ENCODE results near the gene SLC12A5. TPM values are rescaled to one million over a fixed set of nuclear protein-coding genes. Genes with fewer than 3 reads are reported as not detected.

SLC12A5 gene
- total RNA-seq, 4 donors from 2014 or later, result 0.19 TPM; not detected in 3

DNA sequence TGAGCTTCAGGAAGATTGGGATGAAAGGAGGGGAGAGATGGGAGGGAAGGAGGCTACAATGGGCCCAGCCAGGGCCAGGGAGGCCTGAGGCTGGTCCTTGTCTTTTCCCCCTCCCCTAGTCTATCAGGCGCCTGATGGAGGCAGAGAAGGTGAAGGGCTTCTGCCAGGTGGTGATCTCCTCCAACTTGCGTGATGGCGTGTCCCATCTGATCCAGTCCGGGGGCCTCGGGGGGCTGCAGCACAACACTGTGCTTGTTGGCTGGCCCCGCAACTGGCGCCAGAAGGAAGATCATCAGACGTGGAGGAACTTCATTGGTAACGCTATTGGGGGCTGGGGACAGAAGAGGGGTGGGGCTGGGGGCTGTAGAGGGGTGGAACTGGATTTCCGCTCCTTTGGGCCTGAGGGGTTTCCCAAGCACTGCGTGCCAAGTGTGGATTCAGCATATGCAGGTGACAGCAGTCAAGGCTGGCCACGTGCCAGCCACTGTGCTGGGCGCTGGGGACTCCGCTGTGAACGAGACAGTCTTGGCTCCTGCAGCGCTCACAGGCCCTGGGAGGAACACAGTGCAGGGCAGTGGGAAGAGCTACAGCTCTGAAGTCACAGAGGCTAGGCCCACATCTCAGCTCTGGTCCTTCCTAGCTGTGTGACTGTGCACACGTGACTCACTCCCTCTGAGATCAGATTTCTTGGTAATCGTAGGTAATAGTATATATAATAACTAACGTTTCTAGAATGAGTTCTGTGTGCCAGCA lies 22.7 kb downstream of the SLC12A5 start:
- TF ChIP-seq, protein P1, sequence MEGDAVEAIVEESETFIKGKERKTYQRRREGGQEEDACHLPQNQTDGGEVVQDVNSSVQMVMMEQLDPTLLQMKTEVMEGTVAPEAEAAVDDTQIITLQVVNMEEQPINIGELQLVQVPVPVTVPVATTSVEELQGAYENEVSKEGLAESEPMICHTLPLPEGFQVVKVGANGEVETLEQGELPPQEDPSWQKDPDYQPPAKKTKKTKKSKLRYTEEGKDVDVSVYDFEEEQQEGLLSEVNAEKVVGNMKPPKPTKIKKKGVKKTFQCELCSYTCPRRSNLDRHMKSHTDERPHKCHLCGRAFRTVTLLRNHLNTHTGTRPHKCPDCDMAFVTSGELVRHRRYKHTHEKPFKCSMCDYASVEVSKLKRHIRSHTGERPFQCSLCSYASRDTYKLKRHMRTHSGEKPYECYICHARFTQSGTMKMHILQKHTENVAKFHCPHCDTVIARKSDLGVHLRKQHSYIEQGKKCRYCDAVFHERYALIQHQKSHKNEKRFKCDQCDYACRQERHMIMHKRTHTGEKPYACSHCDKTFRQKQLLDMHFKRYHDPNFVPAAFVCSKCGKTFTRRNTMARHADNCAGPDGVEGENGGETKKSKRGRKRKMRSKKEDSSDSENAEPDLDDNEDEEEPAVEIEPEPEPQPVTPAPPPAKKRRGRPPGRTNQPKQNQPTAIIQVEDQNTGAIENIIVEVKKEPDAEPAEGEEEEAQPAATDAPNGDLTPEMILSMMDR (IDR thresholded peaks at IDR 0.05), result no peak
- no peak for DNase-seq (ENCODE audit: low spot score)
- ATAC-seq (ENCODE audit: low FRiP score), result no peak

- DNase-seq (ENCODE audit: low spot score) (no peak), ATAC-seq (ENCODE audit: low FRiP score) (no peak)
- TF ChIP-seq, protein P1 (IDR thresholded peaks at IDR 0.05), result no peak
Observed at GRCh38 chr20:46053416-46053815, 24.4 kb downstream of the SLC12A5 start.

GRCh38 chr20:46054606-46055005 lies 25.6 kb downstream of the SLC12A5 start:
- TF ChIP-seq, protein P1 (IDR thresholded peaks at IDR 0.05), result no peak
- DNase-seq (ENCODE audit: low spot score) (no peak), ATAC-seq (ENCODE audit: low FRiP score) (no peak)

- TF ChIP-seq, protein P1 (IDR thresholded peaks at IDR 0.05), result no peak
- ATAC-seq (ENCODE audit: low FRiP score) (no peak), DNase-seq (ENCODE audit: low spot score) (no peak)
Observed at GRCh38 chr20:46055269-46055668, 26.3 kb downstream of the SLC12A5 start.

GRCh38 chr20:46056027-46056833 lies 27.2 kb downstream of the SLC12A5 start:
- DNase-seq (ENCODE audit: low spot score) (no peak), ATAC-seq (ENCODE audit: low FRiP score) (no peak)
- TF ChIP-seq, protein P1 (IDR thresholded peaks at IDR 0.05), result no peak

DNA sequence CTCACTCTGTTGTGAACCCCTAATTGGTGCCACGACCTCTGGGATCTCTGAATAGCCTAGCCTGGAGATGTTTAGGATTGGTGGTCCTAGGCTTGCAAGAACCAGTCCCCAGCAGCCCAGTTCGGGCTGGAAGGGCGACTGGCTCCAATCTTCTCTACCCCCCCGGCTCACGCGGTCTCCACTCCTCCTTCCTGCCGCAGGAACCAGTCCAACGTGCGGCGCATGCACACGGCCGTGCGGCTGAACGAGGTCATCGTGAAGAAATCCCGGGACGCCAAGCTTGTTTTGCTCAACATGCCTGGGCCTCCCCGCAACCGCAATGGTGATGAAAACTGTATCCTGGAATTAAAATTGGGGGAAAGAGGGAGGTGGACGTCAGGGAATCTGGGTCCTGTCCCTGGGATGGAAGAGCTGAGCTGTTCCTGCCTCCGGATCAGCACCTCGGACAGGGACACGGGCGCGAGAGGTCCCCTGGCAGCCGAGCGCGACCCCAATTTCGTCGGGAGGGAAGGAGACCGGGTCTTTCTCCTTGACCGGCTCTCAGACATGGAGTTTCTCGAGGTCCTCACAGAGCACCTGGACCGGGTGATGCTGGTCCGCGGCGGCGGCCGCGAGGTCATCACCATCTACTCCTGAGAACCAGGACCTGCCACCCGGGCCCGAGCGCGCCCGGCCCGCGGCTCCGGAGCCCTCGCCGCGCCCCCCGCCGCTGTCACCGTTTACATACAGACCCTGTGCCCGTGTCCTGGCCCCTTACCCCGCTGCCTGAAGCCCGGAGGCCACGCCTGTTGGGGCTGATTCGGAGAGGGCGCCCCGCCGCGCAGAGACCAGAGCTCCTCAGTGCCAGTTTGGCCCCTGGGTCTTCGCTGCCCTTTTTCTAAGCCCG lies 28.2 kb downstream of the SLC12A5 start:
- ATAC-seq (ENCODE audit: low FRiP score), result no peak
- TF ChIP-seq, protein P1 (IDR thresholded peaks at IDR 0.05), result no peak
- DNase-seq (ENCODE audit: low spot score), result no peak
